ENCODE data around the gene RAD1.

GRCh38 chr5:34889394-34889793, 25.9 kb downstream of the RAD1 start:
- TF ChIP-seq CTCF (IDR thresholded peaks at IDR 0.05; ENCODE audit: borderline replicate concordance, extremely low read depth, low read length, poor library complexity, severe bottlenecking) (no peak), EZH2 (IDR thresholded peaks at IDR 0.05; ENCODE audit: borderline replicate concordance, low read depth, low read length, severe bottlenecking) (no peak)

All from DND-41 (cell line).